Activated CD8-positive, alpha-beta memory T cell treated with anti-CD3 and anti-CD28 coated beads for 48 hours (primary cell): ENCODE data around the gene TMTC1.

Experiments used
- DNase-seq, 3 experiments: peaks; one replicate each; pipeline ENCODE4 v3.0.0-alpha.2; 2020; ENCODE audit warnings: low read depth in 2 of 3, low spot score in 2 of 3

TMTC1 gene

GRCh38 chr12:29713729-29714128 lies 70.0 kb downstream of the TMTC1 start:
- DNase-seq: no peak

- no peak for DNase-seq
Measured at GRCh38 chr12:29711381-29711780, 72.4 kb downstream of the TMTC1 start.

GRCh38 chr12:29710104-29710503 lies 73.6 kb downstream of the TMTC1 start:
- DNase-seq: no peak

- DNase-seq: no peak
Measured at GRCh38 chr12:29709496-29710040, 74.2 kb downstream of the TMTC1 start.

- DNase-seq: no peak
Measured at GRCh38 chr12:29709054-29709453, 74.7 kb downstream of the TMTC1 start.

- no peak for DNase-seq
Measured at GRCh38 chr12:29707846-29708245, 75.9 kb downstream of the TMTC1 start.

- DNase-seq: no peak
Measured at GRCh38 chr12:29706311-29706710, 77.4 kb downstream of the TMTC1 start.

GRCh38 chr12:29703528-29703927 lies 80.2 kb downstream of the TMTC1 start:
- DNase-seq: no peak

- DNase-seq: no peak
Measured at GRCh38 chr12:29702972-29703371, 80.8 kb downstream of the TMTC1 start.

- DNase-seq: no peak
Measured at GRCh38 chr12:29702222-29702621, 81.5 kb downstream of the TMTC1 start.

- DNase-seq: no peak
Measured at GRCh38 chr12:29700761-29701481, 82.8 kb downstream of the TMTC1 start.

GRCh38 chr12:29698756-29699155 lies 85.0 kb downstream of the TMTC1 start:
- DNase-seq: no peak

GRCh38 chr12:29695800-29696199 lies 87.9 kb downstream of the TMTC1 start:
- no peak for DNase-seq

- no peak for DNase-seq
Measured at GRCh38 chr12:29695026-29695425, 88.7 kb downstream of the TMTC1 start.

GRCh38 chr12:29694002-29694401 lies 89.7 kb downstream of the TMTC1 start:
- DNase-seq: no peak

GRCh38 chr12:29692237-29692636 lies 91.5 kb downstream of the TMTC1 start:
- DNase-seq: no peak

- no peak for DNase-seq
Measured at GRCh38 chr12:29691161-29691854, 92.4 kb downstream of the TMTC1 start.

- DNase-seq: no peak
Measured at GRCh38 chr12:29690728-29691127, 93.0 kb downstream of the TMTC1 start.

GRCh38 chr12:29688914-29689313 lies 94.8 kb downstream of the TMTC1 start:
- DNase-seq: no peak

GRCh38 chr12:29682088-29682487 lies 101.7 kb downstream of the TMTC1 start:
- DNase-seq: no peak

GRCh38 chr12:29681370-29681769 lies 102.4 kb downstream of the TMTC1 start:
- DNase-seq: no peak

GRCh38 chr12:29676676-29677075 lies 107.1 kb downstream of the TMTC1 start:
- no peak for DNase-seq

- no peak for DNase-seq
Measured at GRCh38 chr12:29674463-29674862, 109.3 kb downstream of the TMTC1 start.
